NB4 (cell line): ENCODE data around the gene GBA3.

ENCODE experiments used
- DNase-seq: peaks from one replicate; pipeline ENCODE4 v3.0.0; 2010; ENCODE audit warnings: low read depth
- H3K4me3 ChIP-seq: one replicate; pipeline ENCODE4 v1.5.1; 2011; ENCODE audit warnings: mild to moderate bottlenecking, low read depth, low read length, moderate library complexity
- MYC ChIP-seq: IDR thresholded peaks from 2 replicates; pipeline ENCODE4 v1.6.1; 2011; ENCODE audit warnings: low read depth, low read length
- POLR2A ChIP-seq: IDR thresholded peaks from 2 replicates; pipeline ENCODE4 v1.6.1; 2011; ENCODE audit warnings: mild to moderate bottlenecking; ENCODE audit not compliant: insufficient read length; ENCODE audit errors: extremely low read depth
- TF ChIP-seq, protein P1 (sequence below): IDR thresholded peaks from one replicate; pipeline ENCODE4 v1.5.1; 2012; ENCODE audit warnings: low read depth, low read length
- TF ChIP-seq, protein P2 (sequence below): IDR thresholded peaks from 2 replicates; pipeline ENCODE4 v1.6.1; 2011; ENCODE audit warnings: low read depth, low read length

Gene GBA3

DNA sequence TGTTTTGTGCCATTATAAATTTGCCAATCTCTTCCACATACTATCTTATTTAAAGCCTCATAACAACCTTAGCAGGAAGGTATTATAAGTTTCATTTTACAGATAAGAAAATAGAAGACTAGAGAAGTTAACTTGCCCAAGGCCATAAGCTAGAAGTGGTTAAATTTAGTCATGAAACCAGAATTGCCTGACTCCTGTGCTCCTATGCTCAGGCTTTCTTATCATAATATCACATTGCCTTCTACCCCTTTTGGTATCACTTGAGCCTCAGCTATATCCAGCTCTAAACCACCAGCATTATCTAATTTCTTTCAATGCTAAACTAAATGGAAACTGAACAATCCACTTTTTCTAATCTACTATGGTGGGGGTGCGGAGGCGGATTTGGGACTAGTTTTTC, 164.7 kb downstream of the GBA3 start:
- DNase-seq: no peak
- H3K4me3 ChIP-seq: no peak overlapping the region
- TF ChIP-seq POLR2A: no peak
- TF ChIP-seq, protein P1, sequence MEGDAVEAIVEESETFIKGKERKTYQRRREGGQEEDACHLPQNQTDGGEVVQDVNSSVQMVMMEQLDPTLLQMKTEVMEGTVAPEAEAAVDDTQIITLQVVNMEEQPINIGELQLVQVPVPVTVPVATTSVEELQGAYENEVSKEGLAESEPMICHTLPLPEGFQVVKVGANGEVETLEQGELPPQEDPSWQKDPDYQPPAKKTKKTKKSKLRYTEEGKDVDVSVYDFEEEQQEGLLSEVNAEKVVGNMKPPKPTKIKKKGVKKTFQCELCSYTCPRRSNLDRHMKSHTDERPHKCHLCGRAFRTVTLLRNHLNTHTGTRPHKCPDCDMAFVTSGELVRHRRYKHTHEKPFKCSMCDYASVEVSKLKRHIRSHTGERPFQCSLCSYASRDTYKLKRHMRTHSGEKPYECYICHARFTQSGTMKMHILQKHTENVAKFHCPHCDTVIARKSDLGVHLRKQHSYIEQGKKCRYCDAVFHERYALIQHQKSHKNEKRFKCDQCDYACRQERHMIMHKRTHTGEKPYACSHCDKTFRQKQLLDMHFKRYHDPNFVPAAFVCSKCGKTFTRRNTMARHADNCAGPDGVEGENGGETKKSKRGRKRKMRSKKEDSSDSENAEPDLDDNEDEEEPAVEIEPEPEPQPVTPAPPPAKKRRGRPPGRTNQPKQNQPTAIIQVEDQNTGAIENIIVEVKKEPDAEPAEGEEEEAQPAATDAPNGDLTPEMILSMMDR: no peak
- TF ChIP-seq MYC: no peak
- TF ChIP-seq, protein P2, sequence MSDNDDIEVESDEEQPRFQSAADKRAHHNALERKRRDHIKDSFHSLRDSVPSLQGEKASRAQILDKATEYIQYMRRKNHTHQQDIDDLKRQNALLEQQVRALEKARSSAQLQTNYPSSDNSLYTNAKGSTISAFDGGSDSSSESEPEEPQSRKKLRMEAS: no peak

DNA sequence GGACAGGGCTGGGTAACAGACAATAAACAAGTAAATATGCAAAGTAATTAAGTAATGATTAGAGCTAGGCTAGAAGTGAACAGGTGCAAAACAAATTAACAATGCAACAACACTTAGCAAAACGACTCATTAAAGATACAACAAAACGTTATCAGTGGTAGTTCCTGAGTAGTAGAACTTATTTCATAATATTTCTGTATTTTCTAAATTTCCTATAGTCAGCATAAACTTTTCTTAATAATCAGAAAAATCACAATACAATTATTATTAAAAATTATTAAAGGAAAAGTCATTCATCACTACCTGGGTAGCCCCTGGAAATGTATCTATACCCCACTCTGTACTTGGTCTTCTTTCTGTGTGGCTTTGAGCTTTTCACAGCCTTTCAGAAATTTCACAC, 166.6 kb downstream of the GBA3 start:
- H3K4me3 ChIP-seq: no peak overlapping the region
- DNase-seq: no peak
- TF ChIP-seq, protein P1: no peak
